Right atrium auricular region (tissue), 2 donors: ENCODE results near the gene C16orf95. TPM values are rescaled to one million over a fixed set of nuclear protein-coding genes. Genes with fewer than 3 reads are reported as not detected.

Experiments
- DNase-seq: peaks from one replicate; pipeline ENCODE4 v3.0.0-alpha.2; 2019; ENCODE audit warnings: low spot score
- H3K27ac ChIP-seq, 2 donors: fragments of 200-600 bp; sonication (generic); 1 replicate in 1 of 2; 2 replicates in 1 of 2; pipeline ENCODE4 v1.5.1; 2016 to 2019
- H3K27me3 ChIP-seq, 2 donors: fragments of 200-600 bp; sonication (generic); one replicate each; pipeline versions ENCODE4 v1.5.1 to v1.6.0; 2017 to 2019
- H3K36me3 ChIP-seq: fragments of 200-600 bp; sonication (generic); one replicate; pipeline ENCODE4 v1.5.1; 2016
- H3K4me1 ChIP-seq, 2 donors: fragments of 200-600 bp; sonication (generic); one replicate each; pipeline versions ENCODE4 v1.5.1 to v1.6.0; 2017 to 2019
- H3K4me3 ChIP-seq, 2 donors: fragments of 200-600 bp; sonication (generic); 1 replicate in 1 of 2; 2 replicates in 1 of 2; pipeline ENCODE4 v1.5.1; 2017 to 2019; ENCODE audit warnings: mild to moderate bottlenecking in 1 of 2, moderate library complexity in 1 of 2
- H3K9me3 ChIP-seq, 2 donors: fragments of 200-600 bp; sonication (generic); one replicate each; pipeline ENCODE4 v1.5.1; 2019
- total RNA-seq, 2 donors: library from RNA; depleted of rRNA; stranded (reverse); fragments of >200 nt; gene quantifications; one replicate each; pipeline ENCODE4 v1.1.0, GENCODE V29; 2016
- TF ChIP-seq, protein P1 (sequence below), 2 donors: fragments of 200-600 bp; sonication (generic); IDR thresholded peaks; one replicate each; pipeline ENCODE4 v1.5.1; 2019; ENCODE audit warnings: antibody characterized with exemption in 2 of 2

The C16orf95 gene
- total RNA-seq, 2 donors from 2014 or later: 0.59 to 2.4 TPM

DNA sequence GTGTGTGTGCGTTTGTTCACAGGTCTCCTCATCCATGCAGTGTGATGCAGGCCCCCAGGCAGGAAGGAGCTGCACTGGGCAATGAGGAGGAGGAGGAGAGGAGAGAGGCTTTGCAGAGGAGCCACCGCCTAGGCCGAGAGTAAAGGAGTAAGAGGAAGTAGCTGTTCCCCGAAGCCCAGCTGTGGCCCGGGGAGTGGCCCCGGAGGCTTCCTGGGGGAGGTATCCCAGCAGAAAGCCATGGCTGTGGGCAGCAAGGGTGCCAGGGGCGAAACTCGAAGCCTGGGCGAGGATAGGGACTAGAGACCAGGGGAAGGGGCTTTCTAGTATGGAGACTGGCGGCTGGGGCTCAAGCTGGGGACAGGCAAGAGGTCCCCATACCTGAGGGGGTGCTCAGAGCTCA is 12.2 kb downstream of the C16orf95 start:
- Histone ChIP-seq H3K4me3 (no peak overlapping the region), H3K4me1 (no peaks in the 10 kb centered on the region), H3K9me3 (no peaks in the 10 kb centered on the region), H3K27me3 (no peaks in the 10 kb centered on the region), H3K36me3 (no peaks in the 10 kb centered on the region), H3K27ac (no peak overlapping the region)
- no peak for DNase-seq
- TF ChIP-seq, protein P1, sequence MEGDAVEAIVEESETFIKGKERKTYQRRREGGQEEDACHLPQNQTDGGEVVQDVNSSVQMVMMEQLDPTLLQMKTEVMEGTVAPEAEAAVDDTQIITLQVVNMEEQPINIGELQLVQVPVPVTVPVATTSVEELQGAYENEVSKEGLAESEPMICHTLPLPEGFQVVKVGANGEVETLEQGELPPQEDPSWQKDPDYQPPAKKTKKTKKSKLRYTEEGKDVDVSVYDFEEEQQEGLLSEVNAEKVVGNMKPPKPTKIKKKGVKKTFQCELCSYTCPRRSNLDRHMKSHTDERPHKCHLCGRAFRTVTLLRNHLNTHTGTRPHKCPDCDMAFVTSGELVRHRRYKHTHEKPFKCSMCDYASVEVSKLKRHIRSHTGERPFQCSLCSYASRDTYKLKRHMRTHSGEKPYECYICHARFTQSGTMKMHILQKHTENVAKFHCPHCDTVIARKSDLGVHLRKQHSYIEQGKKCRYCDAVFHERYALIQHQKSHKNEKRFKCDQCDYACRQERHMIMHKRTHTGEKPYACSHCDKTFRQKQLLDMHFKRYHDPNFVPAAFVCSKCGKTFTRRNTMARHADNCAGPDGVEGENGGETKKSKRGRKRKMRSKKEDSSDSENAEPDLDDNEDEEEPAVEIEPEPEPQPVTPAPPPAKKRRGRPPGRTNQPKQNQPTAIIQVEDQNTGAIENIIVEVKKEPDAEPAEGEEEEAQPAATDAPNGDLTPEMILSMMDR (IDR thresholded peaks at IDR 0.05): no peak

DNA sequence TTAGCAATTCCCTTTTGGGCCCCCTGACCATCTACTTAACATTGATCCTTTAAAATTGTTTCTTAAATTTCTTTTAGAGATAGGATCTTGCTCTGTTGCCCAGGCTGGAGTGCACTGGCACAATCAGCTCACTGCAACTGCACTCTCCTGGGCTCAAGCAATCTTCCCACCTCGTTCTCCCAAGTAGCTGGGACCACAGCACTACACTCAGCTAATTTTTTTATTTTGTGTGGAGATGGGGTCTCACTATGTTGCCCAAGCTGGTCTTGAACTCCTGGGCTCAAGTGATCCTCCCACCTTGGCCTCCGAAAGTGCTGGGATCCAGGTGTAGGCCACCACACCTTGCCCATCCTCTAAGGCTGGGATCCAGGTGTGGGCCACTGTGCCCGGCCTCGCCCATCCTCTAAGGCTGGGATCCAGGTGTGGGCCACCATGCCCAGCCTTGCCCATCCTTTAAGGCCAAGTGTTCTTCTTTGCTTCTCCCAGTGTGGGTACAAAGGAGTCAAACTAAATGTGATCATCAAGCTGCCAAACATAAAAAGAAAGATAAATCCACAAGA is 13.2 kb downstream of the C16orf95 start:
- Histone ChIP-seq H3K4me1 (no peaks in the 10 kb centered on the region), H3K27me3 (no peaks in the 10 kb centered on the region), H3K36me3 (no peaks in the 10 kb centered on the region), H3K9me3 (no peaks in the 10 kb centered on the region), H3K27ac (no peak overlapping the region), H3K4me3 (no peak overlapping the region)
- TF ChIP-seq, protein P1 (IDR thresholded peaks at IDR 0.05): no peak
- no peak for DNase-seq

DNA sequence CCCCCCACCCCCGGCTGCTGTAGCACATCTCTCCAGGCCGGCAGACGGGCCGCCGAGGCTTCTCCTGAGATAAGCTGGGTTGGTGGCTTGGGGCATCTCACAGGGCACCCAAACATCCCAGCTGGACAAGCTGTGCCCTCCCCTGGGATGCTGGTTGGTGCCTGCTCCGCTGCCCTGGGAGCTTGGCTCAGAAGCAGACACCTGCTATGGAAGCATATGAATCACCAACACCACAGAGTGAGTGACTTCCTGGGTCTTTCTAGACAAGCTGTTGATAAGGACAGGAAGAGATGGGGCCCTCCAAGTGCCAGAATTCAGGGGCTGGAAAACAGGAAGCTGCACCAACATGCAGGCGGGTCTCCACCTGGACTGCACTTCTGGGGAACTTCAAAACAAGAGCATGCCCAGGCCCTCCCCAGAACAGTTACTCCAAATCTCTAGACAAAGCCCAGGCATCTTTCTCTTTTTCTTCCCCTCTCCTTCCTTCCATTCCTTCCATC is 13.7 kb downstream of the C16orf95 start:
- Histone ChIP-seq H3K27me3 (no peaks in the 10 kb centered on the region), H3K36me3 (no peaks in the 10 kb centered on the region), H3K27ac (no peak overlapping the region), H3K4me3 (no peak overlapping the region), H3K4me1 (no peaks in the 10 kb centered on the region), H3K9me3 (no peaks in the 10 kb centered on the region)
- DNase-seq: no peak
- TF ChIP-seq, protein P1 (IDR thresholded peaks at IDR 0.05): no peak

DNA sequence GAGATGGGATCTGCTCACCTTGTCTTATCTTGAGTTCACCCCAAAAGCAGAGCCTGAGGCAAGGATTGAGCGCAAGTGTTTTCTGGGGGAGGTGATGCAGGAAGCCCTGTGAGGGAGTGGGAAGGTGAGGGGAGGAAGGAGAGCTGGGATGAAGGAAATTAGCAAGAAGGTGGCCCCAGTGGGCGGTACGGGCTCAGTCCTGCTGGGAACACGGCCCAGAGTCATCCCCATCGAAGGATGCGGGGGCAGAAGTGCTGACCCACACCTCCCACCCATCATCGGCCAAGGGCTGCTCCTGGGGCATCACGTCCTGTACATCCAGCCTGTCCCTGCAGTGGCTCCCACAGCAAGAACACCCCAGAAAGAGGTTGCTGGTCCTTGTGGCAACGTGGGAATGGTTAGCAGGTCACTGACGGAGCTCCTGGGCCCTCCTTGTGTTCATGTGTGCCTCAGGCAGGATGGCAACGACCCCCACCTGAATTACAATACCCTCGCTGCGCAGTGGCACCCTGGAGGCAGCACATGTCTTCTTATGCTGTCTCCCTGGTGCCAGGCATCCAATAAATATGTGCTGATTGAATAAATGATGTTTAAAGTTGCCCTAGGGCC is 18.2 kb downstream of the C16orf95 start:
- TF ChIP-seq, protein P1 (IDR thresholded peaks at IDR 0.05): no peak
- H3K9me3 ChIP-seq: no peaks in the 10 kb centered on the region
- no peaks in the 10 kb centered on the region for H3K4me1 ChIP-seq
- no peak for DNase-seq
- no peak overlapping the region for H3K27ac ChIP-seq
- no peaks in the 10 kb centered on the region for H3K36me3 ChIP-seq
- no peak overlapping the region for H3K4me3 ChIP-seq
- H3K27me3 ChIP-seq: no peaks in the 10 kb centered on the region

DNA sequence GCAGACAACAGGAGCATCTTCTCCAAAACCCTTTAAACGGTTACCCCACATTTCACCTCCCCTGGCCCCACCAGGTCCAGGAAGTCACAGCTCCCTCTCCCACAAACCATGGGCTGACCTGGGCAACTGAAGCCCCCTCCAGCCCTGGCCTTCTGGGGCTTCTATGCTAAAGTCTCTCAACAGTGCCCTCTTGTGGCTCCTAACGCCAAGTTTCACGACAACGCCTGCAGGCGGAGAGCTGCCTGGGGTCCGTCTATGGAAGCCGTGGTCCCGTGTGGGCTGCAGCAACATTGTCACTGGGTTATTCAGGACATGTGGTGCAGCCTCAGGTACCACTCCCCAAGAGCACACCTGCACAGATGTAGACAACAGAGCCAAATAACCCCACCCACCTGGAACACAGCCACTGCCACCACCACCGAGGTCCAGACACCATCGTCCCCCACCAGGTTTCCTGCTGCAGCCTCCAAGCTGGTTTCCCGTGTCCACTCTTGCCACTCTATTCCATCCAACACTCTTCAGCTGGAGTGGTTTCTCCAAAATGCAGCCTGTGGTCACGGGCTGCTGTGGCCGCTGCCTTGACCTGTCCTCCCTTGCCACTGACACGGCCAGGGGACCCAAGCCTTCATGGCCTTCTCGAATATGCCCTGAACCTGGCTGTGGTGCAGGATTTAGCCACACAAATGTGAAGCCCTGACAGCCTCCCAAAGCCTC is 19.1 kb downstream of the C16orf95 start:
- TF ChIP-seq, protein P1 (IDR thresholded peaks at IDR 0.05): peak; percentile 46 to 70
- Histone ChIP-seq H3K27ac (no peak overlapping the region), H3K27me3 (no peaks in the 10 kb centered on the region), H3K9me3 (no peaks in the 10 kb centered on the region), H3K4me3 (no peak overlapping the region), H3K36me3 (no peaks in the 10 kb centered on the region), H3K4me1 (no peaks in the 10 kb centered on the region)
- DNase-seq: no peak
